Measurements from ENCODE around the gene COL21A1.
A peak's percentile ranks its signal among the peaks of the same experiment; 100 is the strongest.
"Not testable (repeated sequence)": the region's sequence is repeated elsewhere in the genome, so short reads cannot be mapped to it uniquely, and the experiment has no call there.

Gene COL21A1

GRCh38 chr6:56268266-56268665 is 20.9 kb upstream of the COL21A1 start:
- no peak for DNase-seq (ENCODE audit: low read depth, low spot score)
- CTCF ChIA-PET: no interaction called here
- POLR2A ChIA-PET: no interaction called here
- H3K4me3 ChIP-seq (ENCODE audit: low read depth, low read length): no peak overlapping the region
- no peak for TF ChIP-seq CTCF (IDR thresholded peaks at IDR 0.05; ENCODE audit: insufficient read depth, low read length, missing control alignments)

DNA sequence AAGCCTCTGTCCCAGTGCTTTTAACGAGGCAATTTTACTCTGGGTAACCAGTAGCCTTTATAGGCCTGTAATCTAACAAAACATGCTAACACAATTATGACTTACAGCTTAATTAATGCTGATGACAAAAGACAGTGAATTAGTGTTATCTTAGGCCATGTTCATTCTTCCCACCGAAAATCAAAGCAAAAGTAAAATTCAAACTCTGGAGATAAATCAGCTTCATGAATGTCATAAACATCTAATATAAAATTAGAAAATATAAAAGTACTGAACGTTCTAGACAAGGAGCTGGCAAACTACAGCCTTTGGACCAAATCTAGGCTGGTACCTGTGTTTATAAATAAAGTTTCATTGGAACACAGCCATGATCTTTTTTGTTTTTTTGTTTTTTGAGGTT is 18.6 kb upstream of the COL21A1 start:
- H3K4me3 ChIP-seq (ENCODE audit: low read depth, low read length): no peak overlapping the region
- POLR2A ChIA-PET: interaction anchor here (1.0 kb wide), 1 partner anchor 11 kb away, joined by 4 read pairs; no protein-coding TSS in a partner anchor
- TF ChIP-seq CTCF (IDR thresholded peaks at IDR 0.05; ENCODE audit: insufficient read depth, low read length, missing control alignments): no peak
- CTCF ChIA-PET: interaction anchor here (0.5 to 1.3 kb wide), 2 partner anchors 26 to 178 kb away, joined by 3 to 5 read pairs; no protein-coding TSS in a partner anchor
- DNase-seq (ENCODE audit: low read depth, low spot score): no peak

- DNase-seq (ENCODE audit: low read depth, low spot score): no peak
- no peak overlapping the region for H3K4me3 ChIP-seq (ENCODE audit: low read depth, low read length)
- POLR2A ChIA-PET: no interaction called here
- CTCF ChIA-PET: interaction anchor here (0.9 kb wide), 1 partner anchor 16 kb away, joined by 4 read pairs; the partner anchor contains the start of gene COL21A1
- no peak for TF ChIP-seq CTCF (IDR thresholded peaks at IDR 0.05; ENCODE audit: insufficient read depth, low read length, missing control alignments)
These were observed 16.4 kb upstream of the COL21A1 start for GRCh38 chr6:56263596-56264315.

GRCh38 chr6:56260593-56260992 is 13.2 kb upstream of the COL21A1 start:
- DNase-seq (ENCODE audit: low read depth, low spot score); CTCF ChIA-PET; H3K4me3 ChIP-seq (ENCODE audit: low read depth, low read length); POLR2A ChIA-PET: not testable (repeated sequence)

DNA sequence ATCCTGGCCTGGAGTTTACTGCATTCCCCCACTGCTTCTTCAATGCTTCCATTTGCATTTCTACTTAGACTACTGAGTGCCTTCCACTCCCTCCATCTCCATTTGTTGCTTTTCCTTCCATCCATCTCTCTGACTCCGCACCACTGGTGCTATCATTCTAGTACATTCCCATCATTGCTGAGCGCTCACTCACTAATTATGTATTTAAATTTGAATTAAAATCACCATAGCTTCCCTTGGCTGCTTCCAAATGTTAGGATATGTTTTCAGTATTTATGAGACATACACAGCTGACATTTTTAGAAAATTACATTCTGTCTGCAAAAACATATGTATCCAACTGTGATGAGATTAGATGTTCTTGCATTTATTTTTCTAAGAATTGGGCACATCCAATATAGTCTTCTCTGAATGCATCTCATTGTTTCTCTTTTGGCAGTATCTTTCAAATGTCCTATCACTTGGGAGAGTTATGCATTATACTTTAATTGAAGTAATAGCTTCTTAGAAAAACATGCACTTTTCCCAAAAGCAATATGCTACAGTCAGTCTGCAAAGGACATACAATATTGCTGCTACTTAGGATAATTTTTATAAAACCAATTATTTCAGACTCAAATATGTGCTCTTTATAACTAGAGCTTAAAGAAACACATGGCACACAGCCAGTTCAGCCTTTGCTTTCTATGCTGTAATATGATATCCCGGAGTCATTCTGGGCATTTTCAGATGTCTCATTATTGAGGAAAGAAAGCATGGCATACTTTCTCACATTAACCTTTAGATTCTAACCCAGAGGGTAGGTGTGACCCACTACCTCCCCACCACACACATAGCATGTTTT is 12.1 kb upstream of the COL21A1 start:
- ChIA-PET POLR2A (no interaction called here), CTCF (no interaction called here)
- DNase-seq (ENCODE audit: low read depth, low spot score): peak; percentile 34
- no peak overlapping the region for H3K4me3 ChIP-seq (ENCODE audit: low read depth, low read length)
- no peak for TF ChIP-seq CTCF (IDR thresholded peaks at IDR 0.05; ENCODE audit: insufficient read depth, low read length, missing control alignments)

DNA sequence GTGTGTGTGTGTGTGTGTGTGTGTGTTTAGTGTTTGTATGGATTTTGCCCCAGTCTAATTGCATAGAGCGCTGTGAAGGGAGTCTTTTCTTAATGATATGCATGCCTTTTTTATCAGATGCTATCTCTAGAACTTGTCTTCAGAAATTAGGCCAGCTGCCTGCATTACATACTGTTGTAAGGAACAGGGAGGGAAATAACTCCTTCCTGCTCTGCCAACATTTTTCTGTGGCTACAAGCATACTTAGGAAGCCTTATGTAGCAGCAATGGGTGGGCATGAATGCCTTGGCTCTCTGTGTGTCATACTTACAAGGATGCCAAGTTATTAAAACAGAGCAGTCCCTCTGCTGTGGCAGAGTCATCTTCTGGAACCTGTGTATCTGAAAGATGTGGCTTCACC is 8.0 kb upstream of the COL21A1 start:
- DNase-seq (ENCODE audit: low read depth, low spot score): peak; percentile 21
- no peak overlapping the region for H3K4me3 ChIP-seq (ENCODE audit: low read depth, low read length)
- no peak for TF ChIP-seq CTCF (IDR thresholded peaks at IDR 0.05; ENCODE audit: insufficient read depth, low read length, missing control alignments)
- POLR2A ChIA-PET: interaction anchor here (0.8 kb wide), 1 partner anchor 11 kb away, joined by 4 read pairs; no protein-coding TSS in a partner anchor
- CTCF ChIA-PET: interaction anchor here (1.8 kb wide), 1 partner anchor 59 kb away, joined by 4 read pairs; no protein-coding TSS in a partner anchor
